AG09309 (cell line): ENCODE data around the gene PTPRN2.

Experiments
- DNase-seq: peaks from one replicate; pipeline ENCODE4 v3.0.0-alpha.2; 2010; ENCODE audit warnings: low read depth
- H3K4me3 ChIP-seq: 2 replicates; pipeline ENCODE4 v1.5.1; 2011; ENCODE audit warnings: mild to moderate bottlenecking, low read depth, low read length, moderate library complexity; ENCODE audit not compliant: control insufficient read depth
- TF ChIP-seq, protein P1 (sequence below): IDR thresholded peaks from 2 replicates; pipeline ENCODE4 v1.5.1; 2011; ENCODE audit warnings: mild to moderate bottlenecking, low read depth, low read length, inconsistent platforms; ENCODE audit not compliant: insufficient read depth, control insufficient read depth; ENCODE audit errors: missing control alignments

PTPRN2 gene

GRCh38 chr7:157612664-157613561, 974.7 kb downstream of the PTPRN2 start:
- DNase-seq, result no peak
- TF ChIP-seq, protein P1, sequence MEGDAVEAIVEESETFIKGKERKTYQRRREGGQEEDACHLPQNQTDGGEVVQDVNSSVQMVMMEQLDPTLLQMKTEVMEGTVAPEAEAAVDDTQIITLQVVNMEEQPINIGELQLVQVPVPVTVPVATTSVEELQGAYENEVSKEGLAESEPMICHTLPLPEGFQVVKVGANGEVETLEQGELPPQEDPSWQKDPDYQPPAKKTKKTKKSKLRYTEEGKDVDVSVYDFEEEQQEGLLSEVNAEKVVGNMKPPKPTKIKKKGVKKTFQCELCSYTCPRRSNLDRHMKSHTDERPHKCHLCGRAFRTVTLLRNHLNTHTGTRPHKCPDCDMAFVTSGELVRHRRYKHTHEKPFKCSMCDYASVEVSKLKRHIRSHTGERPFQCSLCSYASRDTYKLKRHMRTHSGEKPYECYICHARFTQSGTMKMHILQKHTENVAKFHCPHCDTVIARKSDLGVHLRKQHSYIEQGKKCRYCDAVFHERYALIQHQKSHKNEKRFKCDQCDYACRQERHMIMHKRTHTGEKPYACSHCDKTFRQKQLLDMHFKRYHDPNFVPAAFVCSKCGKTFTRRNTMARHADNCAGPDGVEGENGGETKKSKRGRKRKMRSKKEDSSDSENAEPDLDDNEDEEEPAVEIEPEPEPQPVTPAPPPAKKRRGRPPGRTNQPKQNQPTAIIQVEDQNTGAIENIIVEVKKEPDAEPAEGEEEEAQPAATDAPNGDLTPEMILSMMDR, result no peak
- no peak overlapping the region for H3K4me3 ChIP-seq

DNA sequence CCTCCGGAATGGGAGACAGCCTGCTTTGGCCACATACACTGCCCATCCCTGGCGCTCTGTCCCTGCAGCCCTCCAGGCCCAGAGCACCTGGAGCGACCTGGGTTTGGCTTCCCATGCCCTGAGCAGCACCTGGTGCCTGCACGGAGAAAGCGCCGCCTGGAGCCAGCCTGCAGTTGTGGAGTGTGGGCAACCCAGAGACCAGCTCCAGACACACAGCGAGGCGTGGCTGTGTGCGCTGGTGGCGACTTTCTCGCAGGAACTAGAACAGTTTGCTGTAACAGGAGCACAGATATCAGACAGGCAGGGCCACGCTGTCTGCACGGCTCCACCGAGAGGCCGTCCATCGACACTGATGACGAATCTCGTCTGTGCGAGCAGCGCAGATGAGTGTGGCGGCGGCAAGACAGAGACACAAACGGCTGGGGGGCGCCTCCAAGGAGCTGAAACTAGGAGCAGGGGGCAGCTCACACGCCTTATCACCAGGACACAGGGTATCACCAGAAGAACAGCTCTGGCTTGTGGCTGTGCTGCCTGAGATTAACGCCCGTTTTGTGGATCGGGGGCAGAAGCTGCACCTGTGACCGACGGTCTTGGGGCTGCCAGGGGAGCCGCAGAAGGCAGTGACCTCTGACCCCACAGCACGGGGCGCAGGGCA, 975.5 kb downstream of the PTPRN2 start:
- H3K4me3 ChIP-seq, result no peak overlapping the region
- TF ChIP-seq, protein P1, result no peak
- no peak for DNase-seq

DNA sequence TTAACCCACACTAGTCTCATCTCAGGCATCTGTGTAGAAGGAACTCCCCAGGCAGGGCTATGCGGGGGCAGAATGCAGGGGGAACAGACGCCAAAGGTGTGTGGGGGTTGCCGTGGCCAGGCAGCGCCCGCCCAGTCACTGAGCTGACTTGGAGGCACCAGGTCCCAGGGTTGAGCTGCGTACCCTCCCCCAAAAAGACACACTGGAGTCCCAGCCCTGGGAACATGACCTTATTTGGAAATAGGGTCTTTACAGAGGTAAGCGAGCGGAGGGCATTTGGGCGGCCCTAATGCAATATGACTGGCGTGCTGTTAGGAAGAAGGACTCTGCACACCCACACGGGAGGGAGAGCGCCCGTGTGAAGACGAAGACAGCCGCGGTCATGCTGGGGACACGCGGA, 976.3 kb downstream of the PTPRN2 start:
- H3K4me3 ChIP-seq, result no peak overlapping the region
- TF ChIP-seq, protein P1, result no peak
- no peak for DNase-seq

DNA sequence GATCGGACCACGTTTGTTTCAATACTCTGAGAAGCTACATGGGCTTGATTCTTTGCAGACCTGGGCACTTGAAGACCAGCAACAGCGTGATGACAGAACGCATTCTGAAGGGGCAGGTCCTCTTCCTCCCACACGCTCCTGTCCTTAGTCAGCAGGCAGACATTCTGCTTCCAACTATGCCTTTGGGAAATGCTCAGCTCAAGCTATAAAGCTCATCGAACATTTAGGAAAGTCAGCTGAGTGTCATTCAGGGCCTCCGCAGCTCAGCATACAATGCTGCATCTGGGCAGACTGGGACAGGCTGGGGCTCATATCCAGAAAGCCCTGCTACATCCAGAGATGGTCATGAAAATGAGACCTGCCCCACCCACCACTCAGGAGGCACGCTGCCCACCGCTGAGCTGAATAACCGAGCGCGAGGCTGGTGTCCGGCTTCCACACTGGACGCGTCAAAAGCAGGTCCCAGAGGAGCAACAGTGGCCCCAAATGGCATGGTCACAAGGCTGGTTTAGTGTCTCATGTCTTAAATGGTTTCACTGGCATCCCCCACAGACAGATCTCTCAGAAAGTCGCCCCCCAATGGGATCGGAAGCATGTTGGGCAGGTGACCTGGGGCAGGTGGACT, 976.8 kb downstream of the PTPRN2 start:
- H3K4me3 ChIP-seq, result no peak overlapping the region
- DNase-seq, result no peak
- TF ChIP-seq, protein P1, result no peak

- TF ChIP-seq, protein P1, result no peak
- DNase-seq, result no peak
- no peak overlapping the region for H3K4me3 ChIP-seq
Observed at GRCh38 chr7:157609932-157610640, 977.5 kb downstream of the PTPRN2 start.

GRCh38 chr7:157609516-157609915, 978.1 kb downstream of the PTPRN2 start:
- H3K4me3 ChIP-seq, result no peak overlapping the region
- no peak for DNase-seq
- TF ChIP-seq, protein P1, result no peak
